Ishikawa (cell line): Measurements from ENCODE around the gene DSC2.

ENCODE experiments used
- CEBPB ChIP-seq: IDR thresholded peaks from 2 replicates; pipeline ENCODE4 v1.6.1; 2012
- CREB1 ChIP-seq: IDR thresholded peaks from 2 replicates; pipeline ENCODE4 v1.6.1; 2012; ENCODE audit warnings: low read depth
- EGR1 ChIP-seq: IDR thresholded peaks from 2 replicates; pipeline ENCODE4 v1.6.1; 2012
- EP300 ChIP-seq: IDR thresholded peaks from 2 replicates; pipeline ENCODE4 v1.6.1; 2012; ENCODE audit warnings: borderline replicate concordance
- FOXM1 ChIP-seq: IDR thresholded peaks from 2 replicates; pipeline ENCODE4 v1.6.1; 2012; ENCODE audit warnings: low read depth, borderline replicate concordance
- NFIC ChIP-seq: IDR thresholded peaks from 2 replicates; pipeline ENCODE4 v1.6.1; 2012
- RAD21 ChIP-seq: IDR thresholded peaks from 2 replicates; pipeline ENCODE4 v1.6.1; 2012; ENCODE audit warnings: low read depth
- TAF1 ChIP-seq: IDR thresholded peaks from 2 replicates; pipeline ENCODE4 v1.6.1; 2012; ENCODE audit warnings: low read depth, mild to moderate bottlenecking
- YY1 ChIP-seq: IDR thresholded peaks from 2 replicates; pipeline ENCODE4 v1.6.1; 2012; ENCODE audit warnings: low read depth
- ZBTB7A ChIP-seq: IDR thresholded peaks from 2 replicates; pipeline ENCODE4 v1.6.1; 2012; ENCODE audit warnings: low read depth
- TF ChIP-seq, protein P1 (sequence below): IDR thresholded peaks from 2 replicates; pipeline ENCODE4 v1.6.1; 2012; ENCODE audit warnings: low read depth, mild to moderate bottlenecking
- TF ChIP-seq, protein P2 (sequence below): IDR thresholded peaks from 2 replicates; pipeline ENCODE4 v1.6.1; 2012

DNA sequence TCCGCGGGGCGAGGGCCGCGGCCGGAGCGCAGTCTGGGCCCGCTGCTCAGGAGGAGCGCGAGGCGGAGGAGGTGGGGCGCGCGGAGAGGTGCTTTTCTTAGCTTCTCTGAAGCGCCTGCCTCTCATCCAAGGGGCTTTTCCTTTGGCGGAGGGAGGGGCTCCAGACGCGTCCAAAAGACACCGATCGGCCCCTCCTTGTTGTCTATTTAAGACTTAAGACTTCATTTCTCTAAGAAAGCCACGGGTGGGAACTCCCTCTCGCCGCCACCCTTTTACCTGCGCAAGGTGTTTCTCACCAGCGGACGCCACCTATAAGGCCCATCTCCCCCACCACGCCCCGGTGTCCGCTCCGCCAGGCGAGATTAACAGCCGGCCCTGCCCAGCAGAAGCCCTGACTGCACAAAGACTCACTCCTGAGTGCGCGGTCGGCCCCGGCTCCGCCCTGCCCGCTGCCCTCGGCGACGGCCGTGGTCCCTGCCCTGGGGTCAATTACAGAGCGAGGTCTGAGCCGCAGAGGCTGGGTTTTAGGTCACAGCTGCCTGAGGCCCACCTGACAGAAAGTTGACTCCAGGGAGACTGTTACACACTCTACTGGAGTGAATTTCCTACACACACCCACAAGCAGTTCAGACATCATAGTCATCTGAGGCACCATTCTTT is at the start of gene DSC2:
- TF ChIP-seq TAF1 (no peak), EGR1 (no peak), CREB1 (no peak), RAD21 (no peak), FOXM1 (no peak), CEBPB (no peak), NFIC (no peak), EP300 (no peak), ZBTB7A (no peak; the same call in 1 of the 2 replicates), YY1 (no peak)
- TF ChIP-seq, protein P1, sequence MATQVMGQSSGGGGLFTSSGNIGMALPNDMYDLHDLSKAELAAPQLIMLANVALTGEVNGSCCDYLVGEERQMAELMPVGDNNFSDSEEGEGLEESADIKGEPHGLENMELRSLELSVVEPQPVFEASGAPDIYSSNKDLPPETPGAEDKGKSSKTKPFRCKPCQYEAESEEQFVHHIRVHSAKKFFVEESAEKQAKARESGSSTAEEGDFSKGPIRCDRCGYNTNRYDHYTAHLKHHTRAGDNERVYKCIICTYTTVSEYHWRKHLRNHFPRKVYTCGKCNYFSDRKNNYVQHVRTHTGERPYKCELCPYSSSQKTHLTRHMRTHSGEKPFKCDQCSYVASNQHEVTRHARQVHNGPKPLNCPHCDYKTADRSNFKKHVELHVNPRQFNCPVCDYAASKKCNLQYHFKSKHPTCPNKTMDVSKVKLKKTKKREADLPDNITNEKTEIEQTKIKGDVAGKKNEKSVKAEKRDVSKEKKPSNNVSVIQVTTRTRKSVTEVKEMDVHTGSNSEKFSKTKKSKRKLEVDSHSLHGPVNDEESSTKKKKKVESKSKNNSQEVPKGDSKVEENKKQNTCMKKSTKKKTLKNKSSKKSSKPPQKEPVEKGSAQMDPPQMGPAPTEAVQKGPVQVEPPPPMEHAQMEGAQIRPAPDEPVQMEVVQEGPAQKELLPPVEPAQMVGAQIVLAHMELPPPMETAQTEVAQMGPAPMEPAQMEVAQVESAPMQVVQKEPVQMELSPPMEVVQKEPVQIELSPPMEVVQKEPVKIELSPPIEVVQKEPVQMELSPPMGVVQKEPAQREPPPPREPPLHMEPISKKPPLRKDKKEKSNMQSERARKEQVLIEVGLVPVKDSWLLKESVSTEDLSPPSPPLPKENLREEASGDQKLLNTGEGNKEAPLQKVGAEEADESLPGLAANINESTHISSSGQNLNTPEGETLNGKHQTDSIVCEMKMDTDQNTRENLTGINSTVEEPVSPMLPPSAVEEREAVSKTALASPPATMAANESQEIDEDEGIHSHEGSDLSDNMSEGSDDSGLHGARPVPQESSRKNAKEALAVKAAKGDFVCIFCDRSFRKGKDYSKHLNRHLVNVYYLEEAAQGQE, result no peak
- TF ChIP-seq, protein P2, sequence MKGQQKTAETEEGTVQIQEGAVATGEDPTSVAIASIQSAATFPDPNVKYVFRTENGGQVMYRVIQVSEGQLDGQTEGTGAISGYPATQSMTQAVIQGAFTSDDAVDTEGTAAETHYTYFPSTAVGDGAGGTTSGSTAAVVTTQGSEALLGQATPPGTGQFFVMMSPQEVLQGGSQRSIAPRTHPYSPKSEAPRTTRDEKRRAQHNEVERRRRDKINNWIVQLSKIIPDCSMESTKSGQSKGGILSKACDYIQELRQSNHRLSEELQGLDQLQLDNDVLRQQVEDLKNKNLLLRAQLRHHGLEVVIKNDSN, result no peak
